Suprapubic skin (tissue), 4 donors: ENCODE results near the gene RRM1. TPM values are rescaled to one million over a fixed set of nuclear protein-coding genes. Genes with fewer than 3 reads are reported as not detected.

Experiments
- DNase-seq, 2 donors: peaks; one replicate each; pipeline ENCODE4 v3.0.0-alpha.2; 2019; ENCODE audit warnings: low spot score in 2 of 2
- H3K27ac ChIP-seq: fragments of 200-600 bp; sonication (generic); one replicate; pipeline ENCODE4 v1.5.1; 2019
- H3K27me3 ChIP-seq: fragments of 200-600 bp; sonication (generic); one replicate; pipeline ENCODE4 v1.5.1; 2019
- H3K36me3 ChIP-seq: fragments of 200-600 bp; sonication (generic); one replicate; pipeline ENCODE4 v1.5.1; 2019
- H3K4me1 ChIP-seq: fragments of 200-600 bp; sonication (generic); one replicate; pipeline ENCODE4 v1.5.1; 2019
- H3K4me3 ChIP-seq: fragments of 200-600 bp; sonication (generic); one replicate; pipeline ENCODE4 v1.5.1; 2019; ENCODE audit warnings: mild to moderate bottlenecking
- H3K9me3 ChIP-seq: fragments of 200-600 bp; sonication (generic); one replicate; pipeline ENCODE4 v1.5.1; 2019
- CTCF ChIP-seq, 2 donors: fragments of 200-600 bp in 1 of 2; fragments of 450-650 bp in 1 of 2; sonication (generic) in 1 of 2; IDR thresholded peaks; one replicate each; pipeline ENCODE4 v1.5.1; 2016 to 2019; ENCODE audit warnings: antibody characterized with exemption in 2 of 2, mild to moderate bottlenecking in 1 of 2, moderate library complexity in 1 of 2
- EP300 ChIP-seq: sonication (generic); formaldehyde crosslinking; IDR thresholded peaks from one replicate; pipeline ENCODE4 v1.6.1; 2017; ENCODE audit warnings: antibody characterized with exemption
- POLR2A ChIP-seq, 2 donors: fragments of 450-650 bp; IDR thresholded peaks; one replicate each; pipeline ENCODE4 v1.6.1; 2017; ENCODE audit warnings: antibody characterized with exemption in 2 of 2, mild to moderate bottlenecking in 2 of 2, moderate library complexity in 2 of 2
- POLR2AphosphoS5 ChIP-seq, 3 donors: sonication (generic); formaldehyde crosslinking; IDR thresholded peaks; one replicate each; pipeline ENCODE4 v1.6.1; 2017; ENCODE audit warnings: antibody characterized with exemption in 3 of 3
- WGBS: methylation state at CpG from one replicate; pipeline ENCODE4 v1.1.5; 2018; 5-methylcytosine and 5-hydroxymethylcytosine counted together
- total RNA-seq, 4 donors: library from RNA; depleted of rRNA; stranded (reverse); fragments of >200 nt; gene quantifications; one replicate each; pipeline ENCODE4 v1.1.0, GENCODE V29; 2016

Gene RRM1
- total RNA-seq, 4 donors from 2014 or later: 70.4 to 145 (median 80.0) TPM

- H3K4me1 ChIP-seq: no peaks in the 10 kb centered on the region
- H3K9me3 ChIP-seq: no peaks in the 10 kb centered on the region
- no peak for DNase-seq
- TF ChIP-seq POLR2A (IDR thresholded peaks at IDR 0.05) (no peak), EP300 (no peak), POLR2AphosphoS5 (IDR thresholded peaks at IDR 0.05) (no peak), CTCF (IDR thresholded peaks at IDR 0.05) (no peak)
- peaks cover 86% of the 10 kb centered on the region for H3K36me3 ChIP-seq
- WGBS: 85% methylated on average over 12 of the region's 12 CpGs
- H3K27me3 ChIP-seq: no peaks in the 10 kb centered on the region
- H3K27ac ChIP-seq: no peak overlapping the region
- no peak overlapping the region for H3K4me3 ChIP-seq
Observed at GRCh38 chr11:4084406-4085125, 10.0 kb upstream of the RRM1 start.

- no peak for TF ChIP-seq POLR2A (IDR thresholded peaks at IDR 0.05)
- TF ChIP-seq EP300: no peak
- TF ChIP-seq CTCF (IDR thresholded peaks at IDR 0.05): no peak
- no peak for TF ChIP-seq POLR2AphosphoS5 (IDR thresholded peaks at IDR 0.05)
- Histone ChIP-seq H3K27ac (no peak overlapping the region), H3K27me3 (no peaks in the 10 kb centered on the region), H3K36me3 (peaks cover 90% of the 10 kb centered on the region), H3K4me1 (no peaks in the 10 kb centered on the region), H3K9me3 (no peaks in the 10 kb centered on the region), H3K4me3 (no peak overlapping the region)
- DNase-seq: no peak
Observed at GRCh38 chr11:4085575-4085974, 9.0 kb upstream of the RRM1 start.

GRCh38 chr11:4086575-4087353, 7.8 kb upstream of the RRM1 start:
- Histone ChIP-seq H3K9me3 (no peaks in the 10 kb centered on the region), H3K4me1 (no peaks in the 10 kb centered on the region), H3K36me3 (peaks cover 88% of the 10 kb centered on the region), H3K4me3 (no peak overlapping the region), H3K27me3 (no peaks in the 10 kb centered on the region), H3K27ac (no peak overlapping the region)
- DNase-seq: no peak
- TF ChIP-seq EP300: no peak
- TF ChIP-seq CTCF (IDR thresholded peaks at IDR 0.05): no peak
- no peak for TF ChIP-seq POLR2A (IDR thresholded peaks at IDR 0.05)
- TF ChIP-seq POLR2AphosphoS5 (IDR thresholded peaks at IDR 0.05): no peak
- 93% methylated on average over 8 of the region's 8 CpGs for WGBS

- Histone ChIP-seq H3K27ac (no peak overlapping the region), H3K4me3 (no peak overlapping the region), H3K27me3 (no peaks in the 10 kb centered on the region), H3K36me3 (peaks cover 83% of the 10 kb centered on the region), H3K4me1 (no peaks in the 10 kb centered on the region), H3K9me3 (no peaks in the 10 kb centered on the region)
- TF ChIP-seq POLR2AphosphoS5 (IDR thresholded peaks at IDR 0.05) (no peak), CTCF (IDR thresholded peaks at IDR 0.05) (no peak), EP300 (no peak), POLR2A (IDR thresholded peaks at IDR 0.05) (no peak)
- no peak for DNase-seq
- WGBS: 92% methylated on average over 5 of the region's 5 CpGs
Observed at GRCh38 chr11:4087551-4087950, 7.0 kb upstream of the RRM1 start.

GRCh38 chr11:4090258-4090657, 4.3 kb upstream of the RRM1 start:
- H3K27ac ChIP-seq: no peak overlapping the region
- WGBS: 100% methylated on average over 2 of the region's 2 CpGs
- H3K27me3 ChIP-seq: no peaks in the 10 kb centered on the region
- no peak overlapping the region for H3K4me3 ChIP-seq
- no peak for DNase-seq
- peaks cover 60% of the 10 kb centered on the region for H3K36me3 ChIP-seq
- H3K4me1 ChIP-seq: peaks cover 11% of the 10 kb centered on the region
- no peak for TF ChIP-seq EP300
- TF ChIP-seq POLR2A (IDR thresholded peaks at IDR 0.05): no peak
- TF ChIP-seq POLR2AphosphoS5 (IDR thresholded peaks at IDR 0.05): no peak
- no peak for TF ChIP-seq CTCF (IDR thresholded peaks at IDR 0.05)
- H3K9me3 ChIP-seq: no peaks in the 10 kb centered on the region
